IMR-90 (cell line): ENCODE data around the gene SIPA1L3.

Experiments used
- BHLHE40 ChIP-seq: fragments of 150-350 bp; IDR thresholded peaks from 2 replicates; pipeline ENCODE4 v1.6.1; 2016; ENCODE audit warnings: mild to moderate bottlenecking, low read depth, low read length
- MXI1 ChIP-seq: IDR thresholded peaks from 2 replicates; pipeline ENCODE4 v1.6.1; 2012; ENCODE audit warnings: low read depth, mild to moderate bottlenecking, low read length, moderate library complexity, borderline replicate concordance
- POLR2A ChIP-seq: IDR thresholded peaks from 2 replicates; pipeline ENCODE4 v1.6.1; 2012; ENCODE audit warnings: mild to moderate bottlenecking, low read depth, low read length
- RAD21 ChIP-seq: IDR thresholded peaks from 2 replicates; pipeline ENCODE4 v1.6.1; 2012; ENCODE audit warnings: low read length, improper control_type of control experiment
- TF ChIP-seq, protein P1 (sequence below): conservative IDR thresholded peaks from 2 replicates; pipeline ENCODE4 v1.5.1; 2012; ENCODE audit warnings: mild to moderate bottlenecking, low read depth, low read length, improper control_type of control experiment

- no peak for TF ChIP-seq BHLHE40
- no peak for TF ChIP-seq POLR2A
- TF ChIP-seq, protein P1, sequence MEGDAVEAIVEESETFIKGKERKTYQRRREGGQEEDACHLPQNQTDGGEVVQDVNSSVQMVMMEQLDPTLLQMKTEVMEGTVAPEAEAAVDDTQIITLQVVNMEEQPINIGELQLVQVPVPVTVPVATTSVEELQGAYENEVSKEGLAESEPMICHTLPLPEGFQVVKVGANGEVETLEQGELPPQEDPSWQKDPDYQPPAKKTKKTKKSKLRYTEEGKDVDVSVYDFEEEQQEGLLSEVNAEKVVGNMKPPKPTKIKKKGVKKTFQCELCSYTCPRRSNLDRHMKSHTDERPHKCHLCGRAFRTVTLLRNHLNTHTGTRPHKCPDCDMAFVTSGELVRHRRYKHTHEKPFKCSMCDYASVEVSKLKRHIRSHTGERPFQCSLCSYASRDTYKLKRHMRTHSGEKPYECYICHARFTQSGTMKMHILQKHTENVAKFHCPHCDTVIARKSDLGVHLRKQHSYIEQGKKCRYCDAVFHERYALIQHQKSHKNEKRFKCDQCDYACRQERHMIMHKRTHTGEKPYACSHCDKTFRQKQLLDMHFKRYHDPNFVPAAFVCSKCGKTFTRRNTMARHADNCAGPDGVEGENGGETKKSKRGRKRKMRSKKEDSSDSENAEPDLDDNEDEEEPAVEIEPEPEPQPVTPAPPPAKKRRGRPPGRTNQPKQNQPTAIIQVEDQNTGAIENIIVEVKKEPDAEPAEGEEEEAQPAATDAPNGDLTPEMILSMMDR: no peak
- TF ChIP-seq RAD21: no peak
- TF ChIP-seq MXI1: no peak
These were observed 63.7 kb downstream of the SIPA1L3 start for GRCh38 chr19:37970699-37971098.
